IPS-NIHi7 (cell line): Measurements from ENCODE around the gene C6orf136.
A peak's percentile ranks its signal among the peaks of the same experiment; 100 is the strongest.

Experiments used
- DNase-seq: peaks from one replicate; pipeline ENCODE4 v3.0.0; 2012; ENCODE audit warnings: mixed read lengths; ENCODE audit errors: extremely low spot score

The C6orf136 gene

GRCh38 chr6:30686908-30687658 lies 40.1 kb downstream of the C6orf136 start:
- peak; percentile 77 for DNase-seq

- DNase-seq = no peak
These were observed 40.9 kb downstream of the C6orf136 start for GRCh38 chr6:30687659-30688431.

- no peak for DNase-seq
These were observed 41.6 kb downstream of the C6orf136 start for GRCh38 chr6:30688569-30688968.

GRCh38 chr6:30689022-30689865 lies 42.3 kb downstream of the C6orf136 start:
- DNase-seq = no peak

GRCh38 chr6:30689985-30690384 lies 43.1 kb downstream of the C6orf136 start:
- no peak for DNase-seq

- peak; percentile 90 for DNase-seq
These were observed 43.7 kb downstream of the C6orf136 start, which contains the start of gene NRM for GRCh38 chr6:30690403-30691207. Gene NRM, minus strand, starts transcription at chr6:30690984. Its CDS starts 10 bp downstream, at chr6:30690974.

GRCh38 chr6:30691208-30691847 lies 44.4 kb downstream of the C6orf136 start:
- peak; percentile 43 for DNase-seq

GRCh38 chr6:30696432-30696831 lies 49.5 kb downstream of the C6orf136 start:
- DNase-seq = no peak

- DNase-seq = no peak
These were observed 53.4 kb downstream of the C6orf136 start for GRCh38 chr6:30700340-30700739.
